HepG2 (cell line): ENCODE results near the gene FXR2. TPM values are rescaled to one million over a fixed set of nuclear protein-coding genes. Genes with fewer than 3 reads are reported as not detected.
A peak's percentile ranks its signal among the peaks of the same experiment; 100 is the strongest.

Experiments
- BRF2 ChIP-seq: sonication (generic); formaldehyde crosslinking; IDR thresholded peaks from 2 replicates; pipeline ENCODE4 v1.8.1; 2022; ENCODE audit warnings: mild to moderate bottlenecking, missing genetic modification reagents
- CSRNP1 ChIP-seq: sonication (generic); formaldehyde crosslinking; IDR thresholded peaks from 2 replicates; pipeline ENCODE4 v1.8.1; 2023; ENCODE audit warnings: mild to moderate bottlenecking, missing genetic modification reagents
- CTCF ChIP-seq: sonication (generic); formaldehyde crosslinking; IDR thresholded peaks from 2 replicates; pipeline ENCODE4 v1.5.0; 2020; ENCODE audit warnings: mild to moderate bottlenecking, missing genetic modification reagents, moderate library complexity
- ELF4 ChIP-seq: sonication (generic); formaldehyde crosslinking; IDR thresholded peaks from 2 replicates; pipeline ENCODE4 v1.5.0; 2020; ENCODE audit warnings: missing genetic modification reagents, mild to moderate bottlenecking, moderate library complexity, borderline replicate concordance
- JUN ChIP-seq: sonication (generic); formaldehyde crosslinking; IDR thresholded peaks from 2 replicates; pipeline ENCODE4 v1.4.0; 2020; ENCODE audit warnings: mild to moderate bottlenecking, missing genetic modification reagents
- KAT8 ChIP-seq: IDR thresholded peaks from 2 replicates; pipeline ENCODE4 v1.6.1; 2016; ENCODE audit warnings: missing genetic modification reagents, missing compliant biosample characterization
- MAZ ChIP-seq, 2 experiments: sonication (generic) in 1 of 2; formaldehyde crosslinking in 1 of 2; IDR thresholded peaks; 2 replicates each; pipeline versions ENCODE4 v1.5.0 to v1.6.1; 2012 to 2020; ENCODE audit warnings: low read depth in 2 of 2, mild to moderate bottlenecking in 2 of 2, borderline replicate concordance in 1 of 2, improper control_type of control experiment in 1 of 2, low read length in 1 of 2, missing genetic modification reagents in 1 of 2, moderate library complexity in 1 of 2
- MXD4 ChIP-seq: IDR thresholded peaks from 2 replicates; pipeline ENCODE4 v1.6.1; 2016; ENCODE audit warnings: mild to moderate bottlenecking, missing biosample characterization, missing genetic modification reagents
- NFE2 ChIP-seq: sonication (generic); formaldehyde crosslinking; IDR thresholded peaks from 2 replicates; pipeline ENCODE4 v1.4.0; 2020; ENCODE audit warnings: missing genetic modification reagents
- PHF8 ChIP-seq: sonication (generic); formaldehyde crosslinking; IDR thresholded peaks from 2 replicates; pipeline ENCODE4 v1.5.0; 2020; ENCODE audit warnings: missing genetic modification reagents
- SMAD9 ChIP-seq: sonication (generic); formaldehyde crosslinking; IDR thresholded peaks from 2 replicates; pipeline ENCODE4 v1.5.1; 2020; ENCODE audit warnings: mild to moderate bottlenecking, missing genetic modification reagents
- SMYD3 ChIP-seq: sonication (generic); formaldehyde crosslinking; IDR thresholded peaks from 2 replicates; pipeline ENCODE4 v1.8.1; 2023; ENCODE audit warnings: mild to moderate bottlenecking, missing genetic modification reagents
- TEF ChIP-seq: sonication (generic); formaldehyde crosslinking; IDR thresholded peaks from 2 replicates; pipeline ENCODE4 v1.5.0; 2020; ENCODE audit warnings: missing genetic modification reagents
- ZBTB25 ChIP-seq: IDR thresholded peaks from 2 replicates; pipeline ENCODE4 v1.6.1; 2018; ENCODE audit warnings: missing genetic modification reagents
- ZBTB33 ChIP-seq: sonication (generic); formaldehyde crosslinking; IDR thresholded peaks from 2 replicates; pipeline ENCODE4 v1.4.0; 2020; ENCODE audit warnings: missing genetic modification reagents
- ZNF350 ChIP-seq: sonication (generic); formaldehyde crosslinking; IDR thresholded peaks from 2 replicates; pipeline ENCODE4 v1.4.0; 2020; ENCODE audit warnings: mild to moderate bottlenecking, low read depth, missing genetic modification reagents, borderline replicate concordance
- ZNF747 ChIP-seq: sonication (generic); formaldehyde crosslinking; IDR thresholded peaks from 2 replicates; pipeline ENCODE4 v1.8.1; 2023; ENCODE audit warnings: missing genetic modification reagents, mild to moderate bottlenecking, borderline replicate concordance
- ZNF768 ChIP-seq: sonication (generic); formaldehyde crosslinking; IDR thresholded peaks from 2 replicates; pipeline ENCODE4 v1.4.0; 2020; ENCODE audit warnings: missing genetic modification reagents
- ZNF775 ChIP-seq: sonication (generic); formaldehyde crosslinking; IDR thresholded peaks from 2 replicates; pipeline ENCODE4 v1.4.0; 2020; ENCODE audit warnings: missing genetic modification reagents, mild to moderate bottlenecking, moderate library complexity, borderline replicate concordance
- polyA plus RNA-seq, 8 experiments: library from polyadenylated mRNA; depleted of rRNA in 3 of 8; stranded (reverse) in 7 of 8; unstranded in 1 of 8; fragments of >200 nt; fragmentation: Illumina TruSeq in 4 of 8; extraction: Trizol in 4 of 8; gene quantifications; 2 replicates each; pipeline versions ENCODE4 v1.2.1 to v1.2.3, GENCODE V29; 2011 to 2016; ENCODE audit warnings: low read depth in 4 of 8, missing spikeins in 1 of 8, mixed read lengths in 1 of 8; ENCODE audit not compliant: insufficient read depth in 1 of 8
- total RNA-seq, 5 experiments: library from RNA; depleted of rRNA; stranded (reverse); fragments of >200 nt; fragmentation: Illumina TruSeq; extraction: Trizol; gene quantifications; 2 replicates each; pipeline ENCODE4 v1.2.3, GENCODE V29; 2016; ENCODE audit warnings: low read depth in 1 of 5

FXR2 gene
- total and polyA plus RNA-seq, 2 of the 13 experiments (the other 11 are each of a cell fraction or from before 2014, with no cell fraction given): 20.9 to 24.4 TPM

GRCh38 chr17:7548585-7549400, 65.9 kb downstream of the FXR2 start, which contains the start of gene TNFSF12 (continued):
- TF ChIP-seq BRF2 (no peak), PHF8 (CRISPR knock-in tag) (peak; percentile 50; the same call in 1 of the 2 replicates), ZNF350 (CRISPR knock-in tag) (no peak), MXD4 (CRISPR knock-in tag) (0 out of 2 replicates have a peak, but pooled peaks have one; percentile 28), CTCF (peak; percentile 15; the same call in 1 of the 2 replicates), SMAD9 (CRISPR knock-in tag) (no peak), CSRNP1 (CRISPR knock-in tag) (0 out of 2 replicates have a peak, but pooled peaks have one; percentile 30), ZBTB33 (CRISPR knock-in tag) (peak; percentile 63; the same call in 1 of the 2 replicates), ELF4 (no peak), ZBTB25 (CRISPR knock-in tag) (peak; percentile 23; the same call in 1 of the 2 replicates), ZNF747 (0 out of 2 replicates have a peak, but pooled peaks have one; percentile 46), SMYD3 (CRISPR knock-in tag) (0 out of 2 replicates have a peak, but pooled peaks have one; percentile 35), KAT8 (CRISPR knock-in tag) (peak; percentile 18; the same call in 1 of the 2 replicates), MAZ (IDR thresholded peaks at IDR 0.05; ENCODE audit: borderline replicate concordance, low read depth, low read length) (no peak), MAZ (CRISPR knock-in tag; IDR thresholded peaks at IDR 0.05; ENCODE audit: low read depth) (peak; percentile 70; the same call in 1 of the 2 replicates), NFE2 (CRISPR knock-in tag) (no peak), ZNF775 (no peak), TEF (CRISPR knock-in tag) (no peak), ZNF768 (peak; percentile 83; the same call in 1 of the 2 replicates), JUN (CRISPR knock-in tag) (no peak)
